GM12878 (cell line): ENCODE data around the gene CCDC3. TPM values are rescaled to one million over a fixed set of nuclear protein-coding genes. Genes with fewer than 3 reads are reported as not detected.

Source experiments
- ATAC-seq: fragments of 200-7000 bp; cut with Tn5 transposase; 3 replicates; pipeline ENCODE4 v1.9.1; 2020; ENCODE audit warnings: mild to moderate bottlenecking, moderate library complexity
- BruUV-seq: library from RNA; stranded (reverse); fragments of 400-500 nt; replicated peaks from 2 replicates; lab custom pipeline; 2021; lab: Mats Ljungman, UMichigan
- CTCF ChIA-PET: fragments of 300-600 bp; sonication (Branson Sonifier 250); formaldehyde crosslinking; extraction: SDS; loops from one replicate; lab custom pipeline; 2021; ENCODE audit warnings: inconsistent platforms; lab: Yijun Ruan, JAX
- POLR2A ChIA-PET: fragments of 350-600 bp; formaldehyde crosslinking; extraction: SDS; loops from one replicate; lab custom pipeline; 2021; ENCODE audit warnings: inconsistent platforms; lab: Charles Lee
- RAD21 ChIA-PET: fragments of 300-600 bp; sonication (Branson Sonifier 250); formaldehyde crosslinking; loops from one replicate; lab custom pipeline; 2023; ENCODE audit warnings: antibody characterized with exemption; ENCODE audit not compliant: unreplicated experiment; lab: Charles Lee
- SMC1A ChIA-PET: fragments of 300-600 bp; sonication (Branson Sonifier 250); formaldehyde crosslinking; loops from one replicate; lab custom pipeline; 2023; ENCODE audit not compliant: unreplicated experiment, uncharacterized antibody; lab: Charles Lee
- DNase-seq: peaks from one replicate; pipeline ENCODE4 v3.0.0-alpha.2; 2011; ENCODE audit warnings: low read depth, low spot score
- FAIRE-seq: peaks from 3 replicates; lab custom pipeline; 2011; peaks lifted over from hg19 to GRCh38; lab: Jason Lieb, UNC
- H2AFZ ChIP-seq: 2 replicates; pipeline ENCODE4 v1.6.0; 2011; ENCODE audit warnings: low read depth, low read length, control low read depth; ENCODE audit not compliant: control insufficient read depth
- H3K27ac ChIP-seq: 2 replicates; pipeline ENCODE4 v1.5.1; 2011; ENCODE audit warnings: control low read depth; ENCODE audit not compliant: control insufficient read depth, insufficient read depth
- H3K27me3 ChIP-seq, 2 experiments: replicated peaks in 1 of 2; 2 replicates each; pipeline versions ENCODE4 v1.6.0 to v1.6.1; 2011; ENCODE audit warnings: low read length in 1 of 2; ENCODE audit not compliant: control insufficient read depth in 2 of 2, insufficient read depth in 2 of 2
- H3K36me3 ChIP-seq, 2 experiments: 2 replicates each; pipeline ENCODE4 v1.5.1; 2011; ENCODE audit warnings: low read length in 1 of 2; ENCODE audit not compliant: control insufficient read depth in 2 of 2, insufficient read depth in 2 of 2
- H3K4me1 ChIP-seq: 2 replicates; pipeline ENCODE4 v1.6.1; 2011; ENCODE audit warnings: mild to moderate bottlenecking, low read length, moderate library complexity, mixed read lengths; ENCODE audit not compliant: control insufficient read depth, insufficient read depth
- H3K4me2 ChIP-seq: 2 replicates; pipeline ENCODE4 v1.6.0; 2011; ENCODE audit warnings: control low read depth; ENCODE audit not compliant: control insufficient read depth, insufficient read depth
- H3K4me3 ChIP-seq: fragments of 200-600 bp; sonication (generic); 2 replicates; pipeline ENCODE4 v1.5.1; 2016
- H3K79me2 ChIP-seq: 2 replicates; pipeline ENCODE4 v1.6.0; 2011; ENCODE audit warnings: low read length; ENCODE audit not compliant: control insufficient read depth, insufficient read depth
- H3K9ac ChIP-seq: 2 replicates; pipeline ENCODE4 v1.8.0; 2011; ENCODE audit warnings: low read length, control low read depth, mixed read lengths; ENCODE audit not compliant: control insufficient read depth, insufficient read depth
- H3K9me3 ChIP-seq: replicated peaks from 3 replicates; pipeline ENCODE4 v1.5.1; 2011; ENCODE audit warnings: mild to moderate bottlenecking, low read length; ENCODE audit not compliant: control insufficient read depth, insufficient read depth
- H4K20me1 ChIP-seq: 2 replicates; pipeline ENCODE4 v1.6.0; 2011; ENCODE audit not compliant: control insufficient read depth, insufficient read depth
- ATF2 ChIP-seq: IDR thresholded peaks from 2 replicates; pipeline ENCODE4 v1.6.1; 2012; ENCODE audit warnings: low read length, inconsistent platforms
- BHLHE40 ChIP-seq, 2 experiments: fragments of 450-650 bp in 1 of 2; IDR thresholded peaks; 2 replicates each; pipeline ENCODE4 v1.6.1; 2011 to 2017; ENCODE audit warnings: low read depth in 2 of 2, borderline replicate concordance in 1 of 2, improper control_type of control experiment in 1 of 2, low read length in 1 of 2, mild to moderate bottlenecking in 1 of 2
- CREM ChIP-seq: IDR thresholded peaks from 2 replicates; pipeline ENCODE4 v1.6.1; 2014; ENCODE audit warnings: antibody characterized with exemption, low read depth
- ELK1 ChIP-seq: IDR thresholded peaks from 2 replicates; pipeline ENCODE4 v1.6.1; 2012; ENCODE audit warnings: low read depth, low read length, improper control_type of control experiment
- FOXM1 ChIP-seq: IDR thresholded peaks from 2 replicates; pipeline ENCODE4 v1.6.1; 2012; ENCODE audit warnings: low read depth, mild to moderate bottlenecking, inconsistent platforms, low read length, moderate library complexity
- GATAD2B ChIP-seq: fragments of 450-650 bp; conservative IDR thresholded peaks from 2 replicates; pipeline ENCODE4 v1.6.1; 2017; ENCODE audit warnings: low read depth, mild to moderate bottlenecking, moderate library complexity
- NBN ChIP-seq: fragments of 450-650 bp; IDR thresholded peaks from 2 replicates; pipeline ENCODE4 v1.6.1; 2016
- NFXL1 ChIP-seq: fragments of 450-650 bp; IDR thresholded peaks from 2 replicates; pipeline ENCODE4 v1.6.1; 2017; ENCODE audit warnings: antibody characterized with exemption, mild to moderate bottlenecking, borderline replicate concordance
- NKRF ChIP-seq: fragments of 450-650 bp; conservative IDR thresholded peaks from 2 replicates; pipeline ENCODE4 v1.6.1; 2017; ENCODE audit warnings: mild to moderate bottlenecking, moderate library complexity
- NRF1 ChIP-seq: conservative IDR thresholded peaks from 2 replicates; pipeline ENCODE4 v1.6.1; 2011; ENCODE audit warnings: mild to moderate bottlenecking, low read depth, low read length, improper control_type of control experiment
- PAX8 ChIP-seq: fragments of 450-650 bp; IDR thresholded peaks from 2 replicates; pipeline ENCODE4 v1.6.1; 2017; ENCODE audit warnings: mild to moderate bottlenecking, moderate library complexity
- SPI1 ChIP-seq: IDR thresholded peaks from 2 replicates; pipeline ENCODE4 v1.6.1; 2011; ENCODE audit warnings: low read depth, mild to moderate bottlenecking, low read length, moderate library complexity, borderline replicate concordance; ENCODE audit not compliant: insufficient read depth
- ZBED1 ChIP-seq: IDR thresholded peaks from 2 replicates; pipeline ENCODE4 v1.6.1; 2016; ENCODE audit warnings: borderline replicate concordance
- ZNF274 ChIP-seq: IDR thresholded peaks from one replicate; pipeline ENCODE4 v1.8.0; 2011; ENCODE audit not compliant: insufficient read length, insufficient read depth
- WGBS: methylation state at CpG from one replicate; pipeline ENCODE4 v1.1.6; 2016; ENCODE audit warnings: low lambda C conversion rate; ENCODE audit not compliant: insufficient replicate concordance, insufficient coverage; ENCODE audit errors: missing lambda C conversion rate; 5-methylcytosine and 5-hydroxymethylcytosine counted together
- in situ Hi-C: fragments of 300-500 bp; cut with MboI; formaldehyde crosslinking; loops from 9 replicates; pipeline ENCODE4 v1.14.3; 2018; ENCODE audit warnings: mixed read lengths
- intact Hi-C: fragments of 100-400 bp; cut with micrococcal nuclease; formaldehyde crosslinking; loops from one replicate; pipeline ENCODE4 v1.14.2; 2022; ENCODE audit not compliant: unreplicated experiment
- polyA plus RNA-seq, 11 experiments: library from polyadenylated mRNA; depleted of rRNA in 4 of 11; unstranded in 6 of 11; stranded (reverse) in 5 of 11; fragments of >200 nt; fragmentation: Nextera tagmentation in 4 of 11; fragmentation: Illumina TruSeq in 1 of 11; extraction: Ambion mirVana in 4 of 11; extraction: Trizol in 1 of 11; gene quantifications; 1 replicate in 1 of 11; 2 replicates in 10 of 11; pipeline versions ENCODE4 v1.2.1 to v1.2.3, GENCODE V29; 2011 to 2016; ENCODE audit warnings: inconsistent platforms in 2 of 11, missing spikeins in 2 of 11, low read depth in 1 of 11
- total RNA-seq, 4 experiments: library from RNA; depleted of rRNA in 3 of 4; stranded (reverse); fragments of >200 nt in 3 of 4; fragmentation: Illumina TruSeq in 1 of 4; extraction: Trizol in 1 of 4; gene quantifications; 2 replicates each; pipeline versions ENCODE4 v1.2.1 to v1.2.3, GENCODE V29; 2013 to 2021

CCDC3 gene
- total and polyA plus RNA-seq, 10 of the 15 experiments (the other 5 are each of a cell fraction or from before 2014, with no cell fraction given), result 0.08 TPM; not detected in 9

GRCh38 chr10:12969951-12970350 is 31.6 kb downstream of the CCDC3 start (continued):
- TF ChIP-seq NKRF (no peak), NFXL1 (no peak), BHLHE40 (IDR thresholded peaks at IDR 0.05; ENCODE audit: borderline replicate concordance in 1 of 2, low read depth in 2 of 2, low read length in 1 of 2) (no peak), NRF1 (no peak)

GRCh38 chr10:12966067-12966466 is 35.4 kb downstream of the CCDC3 start:
- in situ Hi-C loops (no loop called here), intact Hi-C loops (no loop called here)
- no TSS peak for BruUV-seq
- H3K79me2 ChIP-seq, result no peaks in the 10 kb centered on the region
- H3K27ac ChIP-seq, result no peak overlapping the region
- DNase-seq, result no peak
- SMC1A ChIA-PET, result no interaction called here
- no peak; the same call in 2 of the 3 replicates for ATAC-seq
- RAD21 ChIA-PET, result no interaction called here
- no peak overlapping the region for H3K4me3 ChIP-seq
- H3K27me3 ChIP-seq, result no peaks in the 10 kb centered on the region; a peak in 2 of 4 replicates
- H3K4me1 ChIP-seq, result no peaks in the 10 kb centered on the region
- no peaks in the 10 kb centered on the region; the same call in 2 of the 3 replicates for H3K9me3 ChIP-seq
- no peaks in the 10 kb centered on the region for H4K20me1 ChIP-seq
- no peak overlapping the region for H3K4me2 ChIP-seq
- H3K36me3 ChIP-seq, result no peaks in the 10 kb centered on the region
- 0% methylated on average over 5 of the region's 5 CpGs for WGBS
- CTCF ChIA-PET, result no interaction called here
- no peak overlapping the region for H2AFZ ChIP-seq
- no peak overlapping the region for H3K9ac ChIP-seq
- POLR2A ChIA-PET, result no interaction called here
- FAIRE-seq, result no peak
- no peak for TF ChIP-seq ELK1
- TF ChIP-seq PAX8, result no peak
- no peak for TF ChIP-seq NBN
- TF ChIP-seq GATAD2B, result no peak
- TF ChIP-seq ATF2, result no peak
- TF ChIP-seq ZBED1, result no peak
- no peak for TF ChIP-seq CREM
- TF ChIP-seq ZNF274, result no peak
- no peak for TF ChIP-seq FOXM1
- TF ChIP-seq NKRF, result no peak
- no peak for TF ChIP-seq SPI1
- no peak for TF ChIP-seq NRF1
